ENCODE measurements around the gene PSMD4.

The PSMD4 gene

GRCh38 chr1:151315565-151316235 lies 61.2 kb downstream of the PSMD4 start:
- ChIA-PET POLR2A (interaction anchor here (0.5 to 3.3 kb wide), 3 partner anchors 11 to 100 kb away, joined by 3 to 18 read pairs (median 3); partner anchors contain the start of gene PI4KB), CTCF (interaction anchor here (1.9 kb wide), 1 partner anchor 14 kb away, joined by 5 read pairs; no protein-coding TSS in a partner anchor)
- no peak overlapping the region for H3K27ac ChIP-seq (ENCODE audit: extremely low read depth, low read depth, low read length)
- no peak overlapping the region for H3K4me3 ChIP-seq (ENCODE audit: low read depth, low read length)
- no peak for TF ChIP-seq ZNF112 (tag by site-specific recombination; IDR thresholded peaks at IDR 0.05)
- TF ChIP-seq ZNF707 (tag by site-specific recombination; IDR thresholded peaks at IDR 0.05), result no peak
- TF ChIP-seq ZNF394 (tag by site-specific recombination; IDR thresholded peaks at IDR 0.05; ENCODE audit: borderline replicate concordance), result no peak
- TF ChIP-seq, protein P1, sequence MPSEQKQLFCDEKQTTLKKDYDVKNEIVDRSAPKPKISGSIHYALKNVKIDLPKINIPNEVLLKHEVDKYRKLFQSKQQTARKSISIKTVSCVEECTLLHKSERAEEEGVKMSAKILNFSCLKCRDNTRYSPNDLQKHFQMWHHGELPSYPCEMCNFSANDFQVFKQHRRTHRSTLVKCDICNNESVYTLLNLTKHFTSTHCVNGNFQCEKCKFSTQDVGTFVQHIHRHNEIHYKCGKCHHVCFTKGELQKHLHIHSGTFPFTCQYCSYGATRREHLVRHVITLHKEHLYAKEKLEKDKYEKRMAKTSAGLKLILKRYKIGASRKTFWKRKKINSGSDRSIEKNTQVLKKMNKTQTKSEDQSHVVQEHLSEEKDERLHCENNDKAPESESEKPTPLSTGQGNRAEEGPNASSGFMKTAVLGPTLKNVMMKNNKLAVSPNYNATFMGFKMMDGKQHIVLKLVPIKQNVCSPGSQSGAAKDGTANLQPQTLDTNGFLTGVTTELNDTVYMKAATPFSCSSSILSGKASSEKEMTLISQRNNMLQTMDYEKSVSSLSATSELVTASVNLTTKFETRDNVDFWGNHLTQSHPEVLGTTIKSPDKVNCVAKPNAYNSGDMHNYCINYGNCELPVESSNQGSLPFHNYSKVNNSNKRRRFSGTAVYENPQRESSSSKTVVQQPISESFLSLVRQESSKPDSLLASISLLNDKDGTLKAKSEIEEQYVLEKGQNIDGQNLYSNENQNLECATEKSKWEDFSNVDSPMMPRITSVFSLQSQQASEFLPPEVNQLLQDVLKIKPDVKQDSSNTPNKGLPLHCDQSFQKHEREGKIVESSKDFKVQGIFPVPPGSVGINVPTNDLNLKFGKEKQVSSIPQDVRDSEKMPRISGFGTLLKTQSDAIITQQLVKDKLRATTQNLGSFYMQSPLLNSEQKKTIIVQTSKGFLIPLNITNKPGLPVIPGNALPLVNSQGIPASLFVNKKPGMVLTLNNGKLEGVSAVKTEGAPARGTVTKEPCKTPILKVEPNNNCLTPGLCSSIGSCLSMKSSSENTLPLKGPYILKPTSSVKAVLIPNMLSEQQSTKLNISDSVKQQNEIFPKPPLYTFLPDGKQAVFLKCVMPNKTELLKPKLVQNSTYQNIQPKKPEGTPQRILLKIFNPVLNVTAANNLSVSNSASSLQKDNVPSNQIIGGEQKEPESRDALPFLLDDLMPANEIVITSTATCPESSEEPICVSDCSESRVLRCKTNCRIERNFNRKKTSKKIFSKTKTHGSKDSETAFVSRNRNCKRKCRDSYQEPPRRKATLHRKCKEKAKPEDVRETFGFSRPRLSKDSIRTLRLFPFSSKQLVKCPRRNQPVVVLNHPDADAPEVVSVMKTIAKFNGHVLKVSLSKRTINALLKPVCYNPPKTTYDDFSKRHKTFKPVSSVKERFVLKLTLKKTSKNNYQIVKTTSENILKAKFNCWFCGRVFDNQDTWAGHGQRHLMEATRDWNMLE (tag by site-specific recombination; conservative IDR thresholded peaks at IDR 0.05; ENCODE audit: low read depth), result no peak
- TF ChIP-seq, protein P2, sequence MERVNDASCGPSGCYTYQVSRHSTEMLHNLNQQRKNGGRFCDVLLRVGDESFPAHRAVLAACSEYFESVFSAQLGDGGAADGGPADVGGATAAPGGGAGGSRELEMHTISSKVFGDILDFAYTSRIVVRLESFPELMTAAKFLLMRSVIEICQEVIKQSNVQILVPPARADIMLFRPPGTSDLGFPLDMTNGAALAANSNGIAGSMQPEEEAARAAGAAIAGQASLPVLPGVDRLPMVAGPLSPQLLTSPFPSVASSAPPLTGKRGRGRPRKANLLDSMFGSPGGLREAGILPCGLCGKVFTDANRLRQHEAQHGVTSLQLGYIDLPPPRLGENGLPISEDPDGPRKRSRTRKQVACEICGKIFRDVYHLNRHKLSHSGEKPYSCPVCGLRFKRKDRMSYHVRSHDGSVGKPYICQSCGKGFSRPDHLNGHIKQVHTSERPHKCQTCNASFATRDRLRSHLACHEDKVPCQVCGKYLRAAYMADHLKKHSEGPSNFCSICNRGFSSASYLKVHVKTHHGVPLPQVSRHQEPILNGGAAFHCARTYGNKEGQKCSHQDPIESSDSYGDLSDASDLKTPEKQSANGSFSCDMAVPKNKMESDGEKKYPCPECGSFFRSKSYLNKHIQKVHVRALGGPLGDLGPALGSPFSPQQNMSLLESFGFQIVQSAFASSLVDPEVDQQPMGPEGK (tag by site-specific recombination; IDR thresholded peaks at IDR 0.05), result no peak
- no peak for TF ChIP-seq MZF1 (tag by site-specific recombination; IDR thresholded peaks at IDR 0.05; ENCODE audit: borderline replicate concordance)
- TF ChIP-seq ZNF391 (tag by site-specific recombination; IDR thresholded peaks at IDR 0.05; ENCODE audit: borderline replicate concordance, low read depth), result no peak
- TF ChIP-seq ZNF223 (tag by site-specific recombination; IDR thresholded peaks at IDR 0.05), result no peak
- TF ChIP-seq PRDM4 (tag by site-specific recombination; IDR thresholded peaks at IDR 0.05), result no peak
- no peak for TF ChIP-seq ZNF2 (tag by site-specific recombination; IDR thresholded peaks at IDR 0.05)
- TF ChIP-seq, protein P3, sequence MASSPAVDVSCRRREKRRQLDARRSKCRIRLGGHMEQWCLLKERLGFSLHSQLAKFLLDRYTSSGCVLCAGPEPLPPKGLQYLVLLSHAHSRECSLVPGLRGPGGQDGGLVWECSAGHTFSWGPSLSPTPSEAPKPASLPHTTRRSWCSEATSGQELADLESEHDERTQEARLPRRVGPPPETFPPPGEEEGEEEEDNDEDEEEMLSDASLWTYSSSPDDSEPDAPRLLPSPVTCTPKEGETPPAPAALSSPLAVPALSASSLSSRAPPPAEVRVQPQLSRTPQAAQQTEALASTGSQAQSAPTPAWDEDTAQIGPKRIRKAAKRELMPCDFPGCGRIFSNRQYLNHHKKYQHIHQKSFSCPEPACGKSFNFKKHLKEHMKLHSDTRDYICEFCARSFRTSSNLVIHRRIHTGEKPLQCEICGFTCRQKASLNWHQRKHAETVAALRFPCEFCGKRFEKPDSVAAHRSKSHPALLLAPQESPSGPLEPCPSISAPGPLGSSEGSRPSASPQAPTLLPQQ (tag by site-specific recombination; IDR thresholded peaks at IDR 0.05), result no peak
- no peak for TF ChIP-seq ZBTB1 (tag by site-specific recombination; IDR thresholded peaks at IDR 0.05)
- no peak for TF ChIP-seq ZNF626 (tag by site-specific recombination; IDR thresholded peaks at IDR 0.05)
- no peak for TF ChIP-seq ZNF658 (tag by site-specific recombination; IDR thresholded peaks at IDR 0.05)
- no peak for TF ChIP-seq GLIS1 (tag by site-specific recombination; IDR thresholded peaks at IDR 0.05)
- no peak for TF ChIP-seq ZSCAN30 (tag by site-specific recombination; IDR thresholded peaks at IDR 0.05)
- TF ChIP-seq, protein P4, sequence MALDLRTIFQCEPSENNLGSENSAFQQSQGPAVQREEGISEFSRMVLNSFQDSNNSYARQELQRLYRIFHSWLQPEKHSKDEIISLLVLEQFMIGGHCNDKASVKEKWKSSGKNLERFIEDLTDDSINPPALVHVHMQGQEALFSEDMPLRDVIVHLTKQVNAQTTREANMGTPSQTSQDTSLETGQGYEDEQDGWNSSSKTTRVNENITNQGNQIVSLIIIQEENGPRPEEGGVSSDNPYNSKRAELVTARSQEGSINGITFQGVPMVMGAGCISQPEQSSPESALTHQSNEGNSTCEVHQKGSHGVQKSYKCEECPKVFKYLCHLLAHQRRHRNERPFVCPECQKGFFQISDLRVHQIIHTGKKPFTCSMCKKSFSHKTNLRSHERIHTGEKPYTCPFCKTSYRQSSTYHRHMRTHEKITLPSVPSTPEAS (tag by site-specific recombination; IDR thresholded peaks at IDR 0.05), result no peak
- TF ChIP-seq ZNF354C (tag by site-specific recombination; IDR thresholded peaks at IDR 0.05; ENCODE audit: borderline replicate concordance, low read depth), result no peak
- TF ChIP-seq ZNF175 (tag by site-specific recombination; IDR thresholded peaks at IDR 0.05), result no peak
- no peaks in the 10 kb centered on the region for H3K4me1 ChIP-seq (ENCODE audit: control insufficient read depth, insufficient read depth, low read length)
- H3K9me3 ChIP-seq (ENCODE audit: control insufficient read depth, insufficient read depth, low read depth, low read length), result no peaks in the 10 kb centered on the region
- H3K36me3 ChIP-seq (ENCODE audit: control insufficient read depth in 2 of 2, insufficient read depth in 1 of 2, low read length in 2 of 2), result peaks cover 18 to 91% of the 10 kb centered on the region in 2 experiments; a peak in 2 of 3 replicates

Data from HEK293 (cell line).